Aorta (tissue), 5 donors: ENCODE measurements around the gene GIPC3. TPM values are rescaled to one million over a fixed set of nuclear protein-coding genes. Genes with fewer than 3 reads are reported as not detected.
"Not testable (repeated sequence)": the region's sequence is repeated elsewhere in the genome, so short reads cannot be mapped to it uniquely, and the experiment has no call there.

Experiments
- ATAC-seq: fragments of 200-7000 bp; cut with Tn5 transposase; one replicate; pipeline ENCODE4 v1.9.1; 2022; ENCODE audit warnings: moderate library complexity; ENCODE audit not compliant: low FRiP score
- DNase-seq, 2 donors: peaks; one replicate each; pipeline ENCODE4 v3.0.0-alpha.2; 2020
- H3K27ac ChIP-seq, 2 donors: one replicate each; pipeline ENCODE4 v1.5.1; 2013; ENCODE audit warnings: low read length in 2 of 2, mild to moderate bottlenecking in 2 of 2, moderate library complexity in 2 of 2, control low read depth in 1 of 2, inconsistent platforms in 1 of 2, low read depth in 1 of 2
- H3K27me3 ChIP-seq, 2 donors: one replicate each; pipeline ENCODE4 v1.6.1; 2013; ENCODE audit warnings: control low read depth in 1 of 2, low read length in 1 of 2, mild to moderate bottlenecking in 1 of 2, moderate library complexity in 1 of 2; ENCODE audit not compliant: insufficient read depth in 2 of 2, control insufficient read depth in 1 of 2
- H3K36me3 ChIP-seq, 2 donors: one replicate each; pipeline ENCODE4 v1.6.1; 2013; ENCODE audit warnings: control low read depth in 1 of 2, low read length in 1 of 2, mild to moderate bottlenecking in 1 of 2; ENCODE audit not compliant: insufficient read depth in 2 of 2, control insufficient read depth in 1 of 2
- H3K4me1 ChIP-seq, 2 donors: one replicate each; pipeline ENCODE4 v1.6.1; 2013; ENCODE audit warnings: low read length in 2 of 2, control low read depth in 1 of 2, mild to moderate bottlenecking in 1 of 2, moderate library complexity in 1 of 2; ENCODE audit not compliant: insufficient read depth in 2 of 2, control insufficient read depth in 1 of 2
- H3K4me3 ChIP-seq, 2 donors: one replicate each; pipeline ENCODE4 v1.5.1; 2013; ENCODE audit warnings: low read length in 2 of 2, control low read depth in 1 of 2, mild to moderate bottlenecking in 1 of 2
- H3K9me3 ChIP-seq: one replicate; pipeline ENCODE4 v1.6.1; 2013; ENCODE audit warnings: mild to moderate bottlenecking, low read length; ENCODE audit not compliant: control insufficient read depth
- WGBS, 2 donors: extraction: QIAGEN DNeasy Blood & Tissue Kit; methylation state at CpG; one replicate each; pipeline ENCODE4 v1.1.7; 2013; 5-methylcytosine and 5-hydroxymethylcytosine counted together
- intact Hi-C, 2 donors: fragments of 100-400 bp; cut with DNase I; formaldehyde crosslinking; loops; one replicate each; pipeline versions ENCODE4 v1.14.2 to v1.15.0; 2022
- polyA plus RNA-seq, 2 donors: library from polyadenylated mRNA; stranded (reverse); fragments of 200-250 nt; gene quantifications; one replicate each; pipeline ENCODE4 v1.2.3, GENCODE V29; 2013
- total RNA-seq, 2 donors: library from RNA; stranded (reverse); fragmentation: NEBNext Ultra II Directional; extraction: Animal tissue kit (Norgen Biotek cat#: 25700); gene quantifications; one replicate each; pipeline ENCODE4 v1.2.1, GENCODE V29; 2021
- donor health status: healthy with polysubstance abuse.
- donor health status: Bipolar disorder and iron deficiency.
- donor health status: DM: no; HTN: no; CAD: no.
- donor health status: DM: no; HTN: no; CAD: no.
- donor health status: DM: yes; HTN: yes; CAD: no.

Gene GIPC3
- total and polyA plus RNA-seq, 4 donors, result 0.50 to 5.0 (median 2.0) TPM

- no peaks in the 10 kb centered on the region for H3K27me3 ChIP-seq
- H3K36me3 ChIP-seq, result no peaks in the 10 kb centered on the region
- ATAC-seq (no peak), DNase-seq (no peak)
- H3K4me3 ChIP-seq, result peak overlapping the region; percentile 83 to 91
- H3K4me1 ChIP-seq, result no peaks in the 10 kb centered on the region
- WGBS, 2 donors, result 0 to 1% methylated on average over 36 to 60 of the region's 60 CpGs
- H3K27ac ChIP-seq, result no peak overlapping the region
- H3K9me3 ChIP-seq, result no peaks in the 10 kb centered on the region
- intact Hi-C loops, result loop anchor here in 1 of 2 donors (1.0 kb wide), 1 partner anchor 15 kb away; the partner anchor contains the start of gene HMG20B
Measured at GRCh38 chr19:3556978-3557460, 28.3 kb upstream of the GIPC3 start.

DNA sequence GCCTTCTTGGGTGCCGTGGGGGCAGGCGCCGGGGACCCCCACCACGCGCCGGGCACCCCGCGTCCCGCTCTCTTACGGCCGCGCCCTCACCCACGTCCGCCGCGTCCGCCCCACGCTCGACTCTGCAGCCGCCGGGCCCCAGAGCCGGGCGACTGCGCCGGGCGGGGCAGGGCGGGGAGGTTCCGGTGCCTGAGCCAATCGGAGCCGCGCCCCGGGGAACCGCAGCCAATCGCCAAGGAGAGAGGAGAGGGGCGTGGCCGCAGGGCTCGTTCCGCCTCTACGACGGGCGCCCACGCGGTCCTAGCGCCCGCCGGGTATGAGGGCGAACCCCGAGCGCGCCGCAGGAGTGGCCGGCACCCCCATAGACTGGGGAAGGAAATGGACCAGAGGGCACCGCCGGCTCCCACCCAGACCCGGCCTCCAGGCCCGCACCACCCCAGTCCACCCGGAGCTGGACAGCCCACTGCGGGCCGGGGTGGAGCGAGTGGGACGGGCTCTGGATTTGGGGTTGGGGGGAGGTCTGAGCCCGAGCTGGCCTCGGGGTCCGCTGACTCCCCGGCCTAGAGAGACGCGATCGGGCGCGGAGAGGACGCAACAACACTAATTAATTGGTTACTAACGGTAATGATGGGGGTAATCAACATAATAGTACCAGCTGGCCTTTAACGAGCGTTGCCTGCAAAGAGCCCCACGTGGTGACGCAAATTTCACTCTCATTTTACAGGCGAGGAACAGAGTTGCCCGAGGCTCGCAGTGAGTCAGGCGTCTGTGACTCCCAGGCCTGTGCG, 27.6 kb upstream of the GIPC3 start, which contains the start of gene MFSD12:
TSS of gene MFSD12 (minus strand) at position 126 of the 788 bp plus-strand sequence. CDS start 183 bp downstream, outside the sequence.
- intact Hi-C loops, result loop anchor here in 1 of 2 donors (1.0 kb wide), 1 partner anchor 15 kb away; the partner anchor contains the start of gene HMG20B
- WGBS, 2 donors, result 1% methylated on average over 49 to 81 of the region's 81 CpGs
- DNase-seq, result peak; percentile 97 to 98
- peak within 1 kb of the TSS; percentile 83 to 91 for H3K4me3 ChIP-seq
- H3K27ac ChIP-seq, result no peak within 1 kb of the TSS
- no peaks in the 10 kb centered on the region for H3K4me1 ChIP-seq
- H3K27me3 ChIP-seq, result no peaks in the 10 kb centered on the region
- ATAC-seq, result peak; percentile 99
- no peaks in the 10 kb centered on the region for H3K9me3 ChIP-seq
- H3K36me3 ChIP-seq, result no peaks in the 10 kb centered on the region

GRCh38 chr19:3563709-3564524, 21.4 kb upstream of the GIPC3 start:
- no peak overlapping the region for H3K4me3 ChIP-seq
- no peaks in the 10 kb centered on the region for H3K27me3 ChIP-seq
- intact Hi-C loops, result no loop called here
- ATAC-seq, result no peak
- H3K27ac ChIP-seq, result no peak overlapping the region
- no peak for DNase-seq
- H3K4me1 ChIP-seq, result no peaks in the 10 kb centered on the region
- H3K36me3 ChIP-seq, result no peaks in the 10 kb centered on the region
- H3K9me3 ChIP-seq, result no peaks in the 10 kb centered on the region
- WGBS, 2 donors, result 82 to 89% methylated on average over 17 of the region's 17 CpGs

- DNase-seq (no peak), ATAC-seq (no peak)
- 73 to 85% methylated on average over 19 of the region's 19 CpGs for WGBS, 2 donors
Measured at GRCh38 chr19:3565139-3565538, 20.1 kb upstream of the GIPC3 start.

DNA sequence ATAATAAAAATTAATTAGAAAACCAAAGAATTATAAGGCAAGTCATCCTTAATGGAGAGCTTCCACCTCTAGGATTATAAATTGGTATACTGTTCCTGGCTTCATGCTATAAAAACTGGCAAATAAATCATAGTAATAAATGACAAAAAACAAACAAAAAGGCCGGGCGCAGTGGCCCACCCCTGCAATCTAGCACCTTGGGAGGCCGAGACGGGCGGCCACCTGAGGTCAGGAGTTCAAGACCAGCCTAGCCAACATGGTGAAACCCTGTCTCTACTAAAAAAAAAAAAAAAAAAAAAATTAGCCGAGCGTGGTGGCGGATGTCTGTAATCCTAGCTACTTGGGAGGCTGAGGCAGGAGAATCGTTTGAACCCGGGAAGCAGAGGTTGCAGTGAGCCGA, 15.2 kb upstream of the GIPC3 start:
- H3K36me3 ChIP-seq, H3K27ac ChIP-seq, DNase-seq, H3K27me3 ChIP-seq, H3K4me1 ChIP-seq, H3K4me3 ChIP-seq, H3K9me3 ChIP-seq, ATAC-seq: not testable (repeated sequence)
- intact Hi-C loops, result loop anchor here in 1 of 2 donors (5.0 kb wide), 1 partner anchor 37 kb away; the partner anchor contains the start of gene TBXA2R
- WGBS, 2 donors, result 82 to 83% methylated on average over 11 of the region's 11 CpGs

More at GRCh38 chr19:3565139-3565538, 20.1 kb upstream of the GIPC3 start:
- no peaks in the 10 kb centered on the region for H3K36me3 ChIP-seq
- no peaks in the 10 kb centered on the region for H3K9me3 ChIP-seq
- H3K27me3 ChIP-seq, result no peaks in the 10 kb centered on the region
- no peak overlapping the region for H3K4me3 ChIP-seq
- H3K4me1 ChIP-seq, result no peaks in the 10 kb centered on the region
- no peak overlapping the region for H3K27ac ChIP-seq
- intact Hi-C loops, result no loop called here

DNA sequence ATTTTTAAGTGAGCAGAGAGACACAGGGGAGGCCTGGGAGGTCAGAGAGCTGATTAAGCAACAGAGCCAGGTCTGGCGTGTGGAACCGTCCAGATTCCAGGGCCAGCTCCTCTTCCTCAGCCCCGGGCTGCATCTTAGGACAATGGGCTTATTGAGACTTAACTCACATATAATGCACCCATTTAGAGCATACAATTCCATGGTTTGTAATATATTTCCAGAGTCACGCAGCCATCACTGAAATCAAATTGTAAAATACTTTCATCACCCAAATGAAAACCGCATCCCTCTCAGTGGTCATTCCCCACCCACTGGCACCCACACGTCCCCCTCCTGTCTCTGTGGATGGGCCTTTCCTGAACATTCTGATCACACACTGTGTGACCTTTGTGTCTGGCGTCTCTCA, 14.7 kb upstream of the GIPC3 start:
- H3K36me3 ChIP-seq, result no peaks in the 10 kb centered on the region
- WGBS, 2 donors, result 80 to 86% methylated on average over 7 of the region's 7 CpGs
- no peaks in the 10 kb centered on the region for H3K9me3 ChIP-seq
- H3K27me3 ChIP-seq, result no peaks in the 10 kb centered on the region
- ATAC-seq, result no peak
- intact Hi-C loops, result loop anchor here in 1 of 2 donors (5.0 kb wide), 1 partner anchor 37 kb away; the partner anchor contains the start of gene TBXA2R
- H3K27ac ChIP-seq, result no peak overlapping the region
- DNase-seq, result no peak
- H3K4me1 ChIP-seq, result no peaks in the 10 kb centered on the region
- no peak overlapping the region for H3K4me3 ChIP-seq

DNA sequence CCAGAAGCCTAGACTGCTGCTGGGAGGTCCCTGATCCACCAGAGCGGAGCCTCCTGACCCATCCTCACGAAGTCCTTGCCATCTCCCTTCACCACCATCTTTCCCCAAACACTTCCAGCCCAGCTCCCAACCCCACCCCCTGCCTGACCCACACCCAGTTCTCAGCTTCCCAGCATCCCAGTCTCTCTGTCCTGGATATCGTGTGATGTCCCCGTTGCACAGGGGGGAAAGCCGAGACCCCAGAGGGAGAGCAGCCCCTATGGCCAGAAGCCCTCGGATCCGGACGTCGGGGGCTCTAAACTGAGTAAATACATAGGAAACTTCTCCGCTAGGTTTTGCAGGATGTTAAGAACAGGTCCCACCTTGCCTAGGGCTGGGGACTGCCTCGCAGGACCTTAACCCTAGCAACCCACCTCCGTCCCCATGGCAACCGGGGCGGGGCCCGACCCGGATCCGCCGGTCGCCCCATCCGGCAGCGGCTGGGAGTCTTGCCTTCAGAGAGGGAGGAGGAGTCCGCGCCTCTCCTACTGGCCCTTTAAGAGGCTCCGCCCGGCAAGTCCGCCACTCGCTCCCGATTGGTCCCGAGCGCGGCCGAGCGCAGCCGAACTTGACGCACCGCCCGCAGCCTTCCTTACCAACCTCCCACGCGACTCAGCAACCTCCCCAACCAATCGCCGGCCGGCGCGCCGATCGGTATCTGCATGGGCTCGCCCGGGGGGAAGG, 13.0 kb upstream of the GIPC3 start:
- peak; percentile 100 for DNase-seq
- WGBS, 2 donors, result 1 to 2% methylated on average over 45 to 48 of the region's 48 CpGs
- intact Hi-C loops, result loop anchor here in 1 of 2 donors (1.0 to 5.0 kb wide), 2 partner anchors 15 to 35 kb away; partner anchors contain the start of genes MFSD12 and TBXA2R
- Histone ChIP-seq H3K4me1 (no peaks in the 10 kb centered on the region), H3K9me3 (no peaks in the 10 kb centered on the region), H3K4me3 (peak overlapping the region in 1 of 2 donors; percentile 19), H3K36me3 (no peaks in the 10 kb centered on the region), H3K27ac (no peak overlapping the region), H3K27me3 (no peaks in the 10 kb centered on the region)
- ATAC-seq, result peak; percentile 98

GRCh38 chr19:3572855-3573161, 12.5 kb upstream of the GIPC3 start, which contains the start of gene HMG20B:
TSS of gene HMG20B (plus strand) at chr19:3572944. CDS start at chr19:3573310, 366 bp downstream.
- no peak for DNase-seq
- H3K4me3 ChIP-seq, result peak within 1 kb of the TSS; percentile 74 to 94
- no peaks in the 10 kb centered on the region for H3K36me3 ChIP-seq
- H3K4me1 ChIP-seq, result no peaks in the 10 kb centered on the region
- H3K27ac ChIP-seq, result peak within 1 kb of the TSS in 1 of 2 donors; percentile 32
- H3K9me3 ChIP-seq, result no peaks in the 10 kb centered on the region
- no peaks in the 10 kb centered on the region for H3K27me3 ChIP-seq
- 1 to 2% methylated on average over 16 to 30 of the region's 30 CpGs for whole genome bisulfite sequencing, 2 donors
- intact Hi-C loops, result loop anchor here in 1 of 2 donors (1.0 to 5.0 kb wide), 2 partner anchors 16 to 34 kb away; partner anchors contain the start of genes MFSD12 and TBXA2R
- ATAC-seq, result no peak
